GM12873 (cell line): Measurements from ENCODE around the gene MIEF2.
A peak's percentile ranks its signal among the peaks of the same experiment; 100 is the strongest.

Experiments used
- TF ChIP-seq, protein P1 (sequence below): IDR thresholded peaks from 2 replicates; pipeline ENCODE4 v1.5.1; 2012; ENCODE audit warnings: low read depth, mild to moderate bottlenecking, moderate library complexity, low read length, control low read depth; ENCODE audit not compliant: insufficient read depth; ENCODE audit errors: missing control alignments

Gene MIEF2

DNA sequence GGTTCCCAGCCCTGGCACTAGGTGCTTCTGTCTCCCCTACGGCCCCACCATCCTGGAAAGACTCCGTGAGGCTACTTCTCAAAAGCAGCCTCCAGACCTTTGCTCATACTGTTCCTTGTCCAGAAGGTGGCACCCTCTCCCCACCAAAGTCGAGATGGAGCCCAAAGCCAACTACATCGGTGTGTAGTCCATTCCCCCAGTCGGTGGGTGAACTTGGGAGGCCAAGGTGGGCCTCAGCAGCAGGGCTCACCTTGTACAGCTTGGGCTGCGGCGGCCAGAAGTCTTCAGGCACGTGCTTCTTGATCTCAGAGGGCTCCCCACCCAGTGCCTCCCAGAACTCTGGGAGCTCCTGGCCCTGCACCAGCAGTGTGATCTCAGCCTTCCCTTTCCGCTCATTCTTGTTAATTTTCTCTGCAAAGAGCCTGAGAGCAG lies 12.1 kb upstream of the MIEF2 start:
- TF ChIP-seq, protein P1, sequence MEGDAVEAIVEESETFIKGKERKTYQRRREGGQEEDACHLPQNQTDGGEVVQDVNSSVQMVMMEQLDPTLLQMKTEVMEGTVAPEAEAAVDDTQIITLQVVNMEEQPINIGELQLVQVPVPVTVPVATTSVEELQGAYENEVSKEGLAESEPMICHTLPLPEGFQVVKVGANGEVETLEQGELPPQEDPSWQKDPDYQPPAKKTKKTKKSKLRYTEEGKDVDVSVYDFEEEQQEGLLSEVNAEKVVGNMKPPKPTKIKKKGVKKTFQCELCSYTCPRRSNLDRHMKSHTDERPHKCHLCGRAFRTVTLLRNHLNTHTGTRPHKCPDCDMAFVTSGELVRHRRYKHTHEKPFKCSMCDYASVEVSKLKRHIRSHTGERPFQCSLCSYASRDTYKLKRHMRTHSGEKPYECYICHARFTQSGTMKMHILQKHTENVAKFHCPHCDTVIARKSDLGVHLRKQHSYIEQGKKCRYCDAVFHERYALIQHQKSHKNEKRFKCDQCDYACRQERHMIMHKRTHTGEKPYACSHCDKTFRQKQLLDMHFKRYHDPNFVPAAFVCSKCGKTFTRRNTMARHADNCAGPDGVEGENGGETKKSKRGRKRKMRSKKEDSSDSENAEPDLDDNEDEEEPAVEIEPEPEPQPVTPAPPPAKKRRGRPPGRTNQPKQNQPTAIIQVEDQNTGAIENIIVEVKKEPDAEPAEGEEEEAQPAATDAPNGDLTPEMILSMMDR, result peak; percentile 77

DNA sequence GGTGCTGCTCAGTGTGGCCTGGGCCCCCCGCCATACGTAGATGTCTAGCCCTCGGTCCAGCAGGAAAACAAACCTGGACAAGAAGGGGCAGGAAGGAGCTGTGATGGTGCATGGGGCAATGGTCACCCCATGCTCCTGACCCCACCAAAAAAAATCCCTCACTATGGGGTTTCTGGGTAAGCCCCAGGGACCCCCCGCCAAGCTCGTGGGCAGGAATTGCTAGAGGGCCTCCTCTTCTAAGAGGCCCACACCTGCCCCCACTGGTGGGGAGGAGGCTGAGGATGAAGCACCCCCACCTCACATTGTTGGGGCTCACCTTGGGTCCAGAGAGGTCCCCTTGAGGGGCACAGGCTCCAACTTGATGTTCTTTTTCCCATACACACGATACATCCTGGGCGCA lies 11.7 kb upstream of the MIEF2 start:
- TF ChIP-seq, protein P1, result no peak

DNA sequence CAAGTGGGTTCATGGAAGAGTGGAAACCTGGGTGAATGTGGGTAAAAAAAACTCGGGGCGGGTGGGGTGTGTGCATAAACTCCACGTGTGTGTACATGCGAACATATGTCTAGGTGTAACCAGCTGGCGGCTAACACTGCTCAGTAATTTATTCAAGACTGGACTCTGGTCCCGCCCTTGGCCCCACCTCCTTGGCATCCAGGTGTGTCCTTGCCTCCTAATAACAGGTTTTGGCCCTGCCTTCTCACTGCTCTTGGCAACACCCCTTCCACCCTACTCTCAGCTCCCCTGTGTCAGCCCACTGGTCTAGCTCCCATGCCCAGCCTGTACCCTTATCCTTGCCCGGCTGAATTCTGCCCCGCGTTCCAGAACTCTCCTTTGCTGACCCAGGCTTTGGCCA lies 10.2 kb upstream of the MIEF2 start:
- TF ChIP-seq, protein P1, result no peak

DNA sequence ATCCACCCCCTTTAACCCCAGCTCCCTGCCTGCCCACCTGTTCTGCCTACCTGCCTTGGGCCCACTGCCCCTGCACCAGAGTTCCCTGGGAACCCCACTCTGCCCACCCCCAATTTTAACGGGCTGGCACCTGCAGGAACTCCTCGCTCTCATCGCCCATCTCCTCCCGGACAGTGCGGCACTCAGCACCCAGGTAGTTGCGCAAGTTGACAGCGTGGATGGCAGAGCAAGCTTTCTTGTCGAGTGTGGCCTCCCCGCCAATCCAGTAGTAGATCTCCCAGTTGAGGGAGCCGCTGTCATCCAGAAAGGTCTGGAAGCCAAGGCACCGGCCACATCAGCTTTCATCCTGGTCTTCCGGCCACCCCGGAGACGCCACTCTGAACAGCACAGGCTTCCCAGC lies 9.8 kb upstream of the MIEF2 start:
- TF ChIP-seq, protein P1, result no peak

DNA sequence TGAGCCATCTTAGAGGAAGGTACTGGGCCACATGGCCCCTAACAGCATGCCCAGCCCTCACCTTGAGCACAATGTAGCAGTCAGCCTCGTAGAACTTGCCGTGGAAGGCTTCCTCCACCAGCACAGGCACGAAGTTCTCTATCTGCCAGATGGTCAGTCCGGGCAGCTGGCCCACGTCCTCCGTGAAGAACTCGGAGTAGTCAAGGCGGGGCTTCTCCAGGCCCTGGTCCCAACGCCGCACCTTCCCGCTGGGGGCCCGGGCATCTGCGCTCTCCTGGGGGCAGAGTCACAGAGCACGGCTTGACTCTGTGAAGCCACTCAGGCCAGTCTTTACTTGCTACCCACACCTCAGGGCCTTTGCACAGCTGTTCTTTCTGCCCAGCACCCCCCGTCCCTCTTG lies 9.3 kb upstream of the MIEF2 start:
- TF ChIP-seq, protein P1, result no peak

DNA sequence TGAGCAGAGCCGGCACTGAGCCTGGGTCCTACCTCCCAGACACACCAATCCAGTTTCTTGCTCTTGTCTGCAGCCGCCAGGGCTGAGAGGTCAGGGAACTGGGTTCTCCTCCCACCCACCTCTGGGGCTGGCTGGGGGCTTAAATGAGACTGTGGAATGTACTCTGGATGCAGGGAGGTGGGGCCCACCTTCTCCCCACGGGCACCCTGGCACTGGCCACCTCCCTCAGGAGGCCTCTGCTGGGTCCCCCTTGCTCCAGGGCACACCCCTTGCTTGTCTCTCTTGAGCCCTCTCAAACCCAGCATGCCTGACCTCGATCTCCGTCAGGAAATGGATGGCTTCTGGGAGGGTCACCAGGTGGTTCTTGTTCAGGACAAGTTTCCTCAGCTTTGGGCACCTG lies 8.3 kb upstream of the MIEF2 start:
- TF ChIP-seq, protein P1, result no peak

DNA sequence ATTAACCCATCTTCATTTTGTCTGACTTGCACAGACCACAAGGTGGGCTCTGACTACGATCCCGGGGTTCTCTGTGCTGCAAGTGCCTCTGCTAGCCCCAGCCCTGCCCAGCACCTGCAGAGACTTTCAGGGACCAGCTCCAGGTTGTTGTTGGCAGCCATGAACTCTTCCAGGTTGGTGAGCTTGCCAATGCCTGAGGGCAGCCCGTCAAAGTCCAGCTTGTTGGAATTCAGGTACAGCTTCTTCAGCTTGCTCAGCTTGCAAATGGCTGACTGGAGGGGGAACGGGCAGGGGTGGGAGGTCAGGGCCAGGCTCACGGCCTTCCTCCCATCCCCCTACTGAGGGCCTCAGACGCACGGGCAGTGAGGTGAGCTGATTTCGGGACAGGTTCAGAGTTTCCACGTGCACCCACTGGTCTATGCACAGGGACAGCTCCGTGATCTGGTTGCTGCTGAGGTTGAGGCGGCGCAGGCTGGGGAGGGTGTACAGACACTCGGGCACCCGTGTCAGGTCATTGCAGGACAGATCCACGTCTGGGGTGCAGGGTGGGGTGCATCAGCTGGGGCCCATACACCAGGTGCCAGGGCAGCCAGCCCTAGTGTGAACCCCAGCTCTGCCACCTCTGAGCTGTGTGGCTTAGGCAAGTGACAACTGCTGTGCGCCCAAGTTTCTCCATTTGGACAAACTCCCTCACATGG lies 7.1 kb upstream of the MIEF2 start:
- TF ChIP-seq, protein P1, result no peak
